Thyroid gland (tissue), 4 donors: ENCODE measurements around the gene MPP1. TPM values are rescaled to one million over a fixed set of nuclear protein-coding genes. Genes with fewer than 3 reads are reported as not detected.
"Not testable (repeated sequence)": the region's sequence is repeated elsewhere in the genome, so short reads cannot be mapped to it uniquely, and the experiment has no call there.

Source experiments
- DNase-seq, 2 donors: peaks; one replicate each; pipeline ENCODE4 v3.0.0-alpha.2; 2019
- H3K27ac ChIP-seq, 3 donors: fragments of 200-600 bp; sonication (generic); 1 replicate in 2 of 3; 2 replicates in 1 of 3; pipeline ENCODE4 v1.5.1; 2016 to 2019; ENCODE audit warnings: mild to moderate bottlenecking in 1 of 3, moderate library complexity in 1 of 3
- H3K27me3 ChIP-seq: fragments of 200-600 bp; sonication (generic); one replicate; pipeline ENCODE4 v1.5.1; 2019
- H3K36me3 ChIP-seq, 2 donors: fragments of 200-600 bp; sonication (generic); one replicate each; pipeline ENCODE4 v1.5.1; 2016 to 2019
- H3K4me1 ChIP-seq, 2 donors: fragments of 200-600 bp; sonication (generic); one replicate each; pipeline ENCODE4 v1.5.1; 2017 to 2019
- H3K4me3 ChIP-seq, 3 donors: fragments of 200-600 bp; sonication (generic); replicated peaks in 1 of 3; 1 replicate in 2 of 3; 2 replicates in 1 of 3; pipeline ENCODE4 v1.5.1; 2016; ENCODE audit warnings: mild to moderate bottlenecking in 1 of 3
- H3K9me3 ChIP-seq: fragments of 200-600 bp; sonication (generic); one replicate; pipeline ENCODE4 v1.5.1; 2017
- CTCF ChIP-seq, 6 experiments: fragments of 200-600 bp in 3 of 6; fragments of 450-650 bp in 3 of 6; sonication (generic) in 3 of 6; IDR thresholded peaks; one replicate each; pipeline ENCODE4 v1.5.1; 2016 to 2019; ENCODE audit warnings: antibody characterized with exemption in 6 of 6, mild to moderate bottlenecking in 2 of 6, inconsistent platforms in 1 of 6, moderate library complexity in 1 of 6
- POLR2A ChIP-seq, 2 donors: fragments of 450-650 bp; IDR thresholded peaks; one replicate each; pipeline ENCODE4 v1.6.1; 2017; ENCODE audit warnings: antibody characterized with exemption in 2 of 2, mild to moderate bottlenecking in 2 of 2, moderate library complexity in 1 of 2
- WGBS, 2 donors: methylation state at CpG; one replicate each; pipeline ENCODE4 v1.1.5; 2017; 5-methylcytosine and 5-hydroxymethylcytosine counted together
- intact Hi-C: fragments of 100-400 bp; cut with DNase I; formaldehyde crosslinking; loops from one replicate; pipeline ENCODE4 v1.15.1; 2023
- total RNA-seq, 4 donors: library from RNA; depleted of rRNA; stranded (reverse); fragments of >200 nt; gene quantifications; one replicate each; pipeline ENCODE4 v1.2.3, GENCODE V29; 2016

MPP1 gene
- total RNA-seq, 4 donors from 2014 or later = 26.8 to 47.3 (median 28.8) TPM

GRCh38 chrX:154824638-154825037, 19.4 kb upstream of the MPP1 start:
- Histone ChIP-seq H3K9me3 (no peaks in the 10 kb centered on the region), H3K27ac (no peak overlapping the region), H3K36me3 (no peaks in the 10 kb centered on the region), H3K4me1 (no peaks in the 10 kb centered on the region), H3K27me3 (no peaks in the 10 kb centered on the region), H3K4me3 (no peak overlapping the region)
- intact Hi-C loops = no loop called here
- no peak for DNase-seq
- WGBS, 2 donors = 87 to 96% methylated on average over 1 of the region's 1 CpG
- TF ChIP-seq POLR2A (IDR thresholded peaks at IDR 0.05) (no peak), CTCF (IDR thresholded peaks at IDR 0.05) (no peak)

DNA sequence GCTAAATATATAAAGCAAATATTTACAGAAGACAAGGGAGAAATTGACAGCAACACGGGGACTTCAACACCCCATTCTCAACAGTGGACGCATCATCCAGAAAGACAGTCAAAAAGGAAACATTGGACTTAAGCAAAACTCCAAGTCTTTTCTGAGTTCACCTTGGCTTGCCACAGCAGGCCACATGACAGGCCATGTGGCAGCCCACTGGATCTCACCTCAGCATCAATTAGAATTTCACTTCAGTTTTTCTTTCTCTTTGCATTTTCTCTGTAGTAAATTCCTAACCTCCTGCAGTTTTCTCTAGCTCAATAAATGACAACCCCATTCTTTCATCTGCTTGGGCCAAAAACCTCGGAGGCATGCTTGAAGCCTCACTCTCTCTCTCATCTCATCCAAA, 16.7 kb upstream of the MPP1 start:
- Histone ChIP-seq H3K4me1 (no peaks in the 10 kb centered on the region), H3K9me3 (no peaks in the 10 kb centered on the region), H3K36me3 (no peaks in the 10 kb centered on the region), H3K27me3 (no peaks in the 10 kb centered on the region), H3K27ac (no peak overlapping the region), H3K4me3 (no peak overlapping the region)
- intact Hi-C loops = no loop called here
- WGBS, 2 donors = 79 to 88% methylated on average over 3 of the region's 3 CpGs
- no peak for DNase-seq
- no peak for TF ChIP-seq POLR2A (IDR thresholded peaks at IDR 0.05)

- no peak overlapping the region for H3K27ac ChIP-seq
- H3K9me3 ChIP-seq = no peaks in the 10 kb centered on the region
- no peaks in the 10 kb centered on the region for H3K27me3 ChIP-seq
- no peak for DNase-seq
- TF ChIP-seq POLR2A (IDR thresholded peaks at IDR 0.05) (no peak), CTCF (IDR thresholded peaks at IDR 0.05) (no peak)
- no peaks in the 10 kb centered on the region for H3K4me1 ChIP-seq
- intact Hi-C loops = no loop called here
- no peak overlapping the region for H3K4me3 ChIP-seq
- H3K36me3 ChIP-seq = no peaks in the 10 kb centered on the region
These were observed 16.2 kb upstream of the MPP1 start for GRCh38 chrX:154821523-154821922.

- Histone ChIP-seq H3K27me3 (no peaks in the 10 kb centered on the region), H3K36me3 (no peaks in the 10 kb centered on the region), H3K4me1 (no peaks in the 10 kb centered on the region), H3K9me3 (no peaks in the 10 kb centered on the region), H3K4me3 (no peak overlapping the region), H3K27ac (no peak overlapping the region)
- intact Hi-C loops = no loop called here
- no peak for DNase-seq
- 85 to 86% methylated on average over 7 of the region's 7 CpGs for WGBS, 2 donors
- no peak for TF ChIP-seq POLR2A (IDR thresholded peaks at IDR 0.05)
- no peak for TF ChIP-seq CTCF (IDR thresholded peaks at IDR 0.05)
These were observed 14.6 kb upstream of the MPP1 start for GRCh38 chrX:154819771-154820341.

- WGBS, 2 donors = 87 to 90% methylated on average over 11 of the region's 11 CpGs
- no peaks in the 10 kb centered on the region for H3K36me3 ChIP-seq
- DNase-seq = no peak
- H3K27ac ChIP-seq = no peak overlapping the region
- H3K4me3 ChIP-seq = no peak overlapping the region
- H3K27me3 ChIP-seq = no peaks in the 10 kb centered on the region
- TF ChIP-seq POLR2A (IDR thresholded peaks at IDR 0.05) (no peak), CTCF (IDR thresholded peaks at IDR 0.05) (no peak)
- H3K9me3 ChIP-seq = no peaks in the 10 kb centered on the region
- intact Hi-C loops = no loop called here
- no peaks in the 10 kb centered on the region for H3K4me1 ChIP-seq
These were observed 13.9 kb upstream of the MPP1 start for GRCh38 chrX:154818916-154819770.

- H3K27ac ChIP-seq, DNase-seq, H3K36me3 ChIP-seq, H3K9me3 ChIP-seq, H3K4me3 ChIP-seq, intact Hi-C loops, H3K27me3 ChIP-seq, H3K4me1 ChIP-seq: not testable (repeated sequence)
- 96 to 97% methylated on average over 17 to 19 of the region's 19 CpGs for WGBS, 2 donors
These were observed 11.8 kb upstream of the MPP1 start for GRCh38 chrX:154817048-154817618.

DNA sequence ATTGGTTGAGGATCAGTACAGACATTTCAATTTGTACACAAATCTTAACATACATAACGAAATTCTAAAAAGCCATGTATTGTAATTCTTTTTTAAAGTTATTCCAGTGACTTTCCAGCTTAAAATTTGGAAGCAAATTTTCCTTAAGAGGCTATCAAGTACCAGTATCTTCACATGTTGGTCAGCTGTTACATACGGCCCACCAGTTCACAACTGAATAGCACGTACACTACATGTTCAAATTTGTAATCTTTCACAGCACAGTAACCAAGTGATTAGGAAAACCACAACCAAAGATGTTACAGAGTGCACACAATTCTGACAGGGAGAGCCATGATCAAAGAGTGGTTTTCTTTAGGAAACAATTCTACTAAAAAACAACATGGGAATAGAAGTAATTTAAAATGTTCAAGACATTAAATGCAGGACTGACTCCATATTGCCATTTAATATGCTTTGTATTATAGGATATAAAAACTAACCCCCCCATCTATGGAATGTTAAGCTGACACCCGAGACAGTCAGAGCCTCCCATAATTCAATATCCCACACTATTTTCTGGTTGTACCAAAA, 11.1 kb upstream of the MPP1 start:
- intact Hi-C loops, H3K9me3 ChIP-seq: not testable (repeated sequence)
- WGBS, 2 donors = 91 to 96% methylated on average over 4 of the region's 4 CpGs

More for the DNA sequence above, 11.1 kb upstream of the MPP1 start:
- not testable (repeated sequence) for H3K27ac ChIP-seq, H3K27me3 ChIP-seq, H3K4me3 ChIP-seq, DNase-seq, H3K36me3 ChIP-seq, H3K4me1 ChIP-seq
